HG02938 (cell line): ENCODE measurements around the gene ARID4B.
"Not testable (repeated sequence)": the region's sequence is repeated elsewhere in the genome, so short reads cannot be mapped to it uniquely, and the experiment has no call there.

Source experiments
- ATAC-seq: cut with Tn5 transposase; IDR thresholded peaks from one replicate; pipeline ENCODE4 v1.9.1; 2021; ENCODE audit warnings: mild to moderate bottlenecking, moderate library complexity; ENCODE audit not compliant: unreplicated experiment

ARID4B gene, protein sequence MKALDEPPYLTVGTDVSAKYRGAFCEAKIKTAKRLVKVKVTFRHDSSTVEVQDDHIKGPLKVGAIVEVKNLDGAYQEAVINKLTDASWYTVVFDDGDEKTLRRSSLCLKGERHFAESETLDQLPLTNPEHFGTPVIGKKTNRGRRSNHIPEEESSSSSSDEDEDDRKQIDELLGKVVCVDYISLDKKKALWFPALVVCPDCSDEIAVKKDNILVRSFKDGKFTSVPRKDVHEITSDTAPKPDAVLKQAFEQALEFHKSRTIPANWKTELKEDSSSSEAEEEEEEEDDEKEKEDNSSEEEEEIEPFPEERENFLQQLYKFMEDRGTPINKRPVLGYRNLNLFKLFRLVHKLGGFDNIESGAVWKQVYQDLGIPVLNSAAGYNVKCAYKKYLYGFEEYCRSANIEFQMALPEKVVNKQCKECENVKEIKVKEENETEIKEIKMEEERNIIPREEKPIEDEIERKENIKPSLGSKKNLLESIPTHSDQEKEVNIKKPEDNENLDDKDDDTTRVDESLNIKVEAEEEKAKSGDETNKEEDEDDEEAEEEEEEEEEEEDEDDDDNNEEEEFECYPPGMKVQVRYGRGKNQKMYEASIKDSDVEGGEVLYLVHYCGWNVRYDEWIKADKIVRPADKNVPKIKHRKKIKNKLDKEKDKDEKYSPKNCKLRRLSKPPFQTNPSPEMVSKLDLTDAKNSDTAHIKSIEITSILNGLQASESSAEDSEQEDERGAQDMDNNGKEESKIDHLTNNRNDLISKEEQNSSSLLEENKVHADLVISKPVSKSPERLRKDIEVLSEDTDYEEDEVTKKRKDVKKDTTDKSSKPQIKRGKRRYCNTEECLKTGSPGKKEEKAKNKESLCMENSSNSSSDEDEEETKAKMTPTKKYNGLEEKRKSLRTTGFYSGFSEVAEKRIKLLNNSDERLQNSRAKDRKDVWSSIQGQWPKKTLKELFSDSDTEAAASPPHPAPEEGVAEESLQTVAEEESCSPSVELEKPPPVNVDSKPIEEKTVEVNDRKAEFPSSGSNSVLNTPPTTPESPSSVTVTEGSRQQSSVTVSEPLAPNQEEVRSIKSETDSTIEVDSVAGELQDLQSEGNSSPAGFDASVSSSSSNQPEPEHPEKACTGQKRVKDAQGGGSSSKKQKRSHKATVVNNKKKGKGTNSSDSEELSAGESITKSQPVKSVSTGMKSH (N-terminal part only)

DNA sequence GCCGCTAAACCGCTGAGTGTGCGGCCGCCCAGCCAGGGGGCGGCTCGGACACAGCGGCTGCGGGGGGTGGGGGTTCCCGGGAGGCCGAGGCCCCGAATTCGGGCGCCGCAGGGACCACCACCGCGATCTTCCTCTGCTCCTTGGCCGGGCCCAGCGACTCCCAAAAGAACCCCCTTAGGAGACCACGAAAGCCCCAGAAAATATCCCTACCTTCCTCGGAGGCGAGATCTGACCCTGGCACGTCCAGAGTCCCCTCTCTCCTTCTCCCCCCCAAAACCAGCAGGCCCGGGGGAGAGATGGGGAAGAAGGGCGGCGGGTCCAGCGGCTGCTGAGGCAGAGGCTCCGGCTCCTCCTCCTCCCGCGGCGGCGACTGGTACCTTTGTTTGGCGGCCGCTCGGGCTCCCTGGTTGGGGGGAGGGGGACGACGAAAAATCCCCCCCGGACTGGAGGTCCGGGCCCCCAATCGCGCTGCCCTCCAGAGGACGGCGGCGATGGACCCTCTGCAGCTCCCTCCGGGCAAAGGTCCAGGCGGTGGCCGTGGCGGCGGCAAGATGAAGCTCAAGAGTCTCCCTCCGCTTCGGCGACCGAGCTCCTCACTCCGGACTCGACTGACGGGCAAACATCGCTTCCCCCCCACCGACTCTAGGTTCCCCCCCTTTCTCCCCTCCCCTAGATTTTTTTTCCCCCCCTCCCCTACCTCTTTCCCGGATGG is at the start of gene ARID4B:
Gene ARID4B, minus strand, starts transcription at position 621 of the 712 bp plus-strand sequence. CDS start 1,260 bp downstream, outside the sequence.
- peak; percentile 1 for ATAC-seq

DNA sequence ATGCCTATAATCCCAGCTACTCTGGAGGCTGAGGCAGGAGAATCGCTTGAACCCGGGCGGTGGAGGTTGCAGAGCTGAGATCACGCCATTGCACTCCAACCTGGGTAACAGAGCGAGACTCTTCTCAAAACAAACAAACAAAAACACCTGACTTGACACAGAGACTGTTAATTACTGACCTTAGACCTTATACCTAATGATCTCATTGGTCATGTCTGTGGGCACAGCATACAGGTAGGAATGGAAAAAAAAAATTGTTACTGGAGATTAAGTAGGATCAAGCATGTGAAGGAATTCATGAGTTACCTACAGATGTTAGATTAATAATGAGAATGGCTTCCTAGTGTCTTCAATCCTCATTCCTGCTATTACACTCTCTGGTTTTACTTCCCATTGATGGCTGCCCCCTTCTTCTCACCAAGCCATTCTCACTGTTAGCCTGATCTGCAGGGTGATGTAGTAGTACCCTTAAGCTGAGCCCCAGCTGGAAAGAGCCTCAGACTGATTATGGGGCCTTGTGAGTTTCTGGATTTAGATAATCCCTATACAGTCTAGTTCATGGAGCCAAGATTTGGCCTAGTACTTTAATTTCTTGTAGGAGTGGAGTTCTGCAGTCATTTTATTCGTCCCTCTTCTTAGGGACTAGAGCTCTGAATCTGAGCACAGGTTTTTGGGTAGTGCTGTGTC is 48.1 kb upstream of the ARID4B start:
- ATAC-seq: no peak

DNA sequence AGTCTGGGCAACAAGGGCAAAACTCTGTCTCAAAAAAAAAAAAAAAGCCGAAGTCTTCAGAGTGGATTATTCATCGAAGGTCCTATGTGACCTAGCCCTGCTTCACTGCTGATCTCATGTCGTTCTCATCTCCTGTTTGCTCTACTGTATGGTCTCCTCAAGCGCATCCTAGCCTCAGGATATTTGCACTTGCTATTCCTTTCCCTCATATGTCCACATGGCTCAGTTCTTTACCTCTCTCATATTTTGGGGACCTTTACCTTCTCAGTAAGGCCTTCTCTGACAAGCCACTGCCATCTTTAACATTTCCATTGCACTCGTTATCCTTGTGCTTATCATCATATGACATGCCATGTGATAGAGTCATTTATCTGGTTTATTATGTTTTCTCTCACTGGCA is 41.8 kb upstream of the ARID4B start:
- ATAC-seq: no peak

DNA sequence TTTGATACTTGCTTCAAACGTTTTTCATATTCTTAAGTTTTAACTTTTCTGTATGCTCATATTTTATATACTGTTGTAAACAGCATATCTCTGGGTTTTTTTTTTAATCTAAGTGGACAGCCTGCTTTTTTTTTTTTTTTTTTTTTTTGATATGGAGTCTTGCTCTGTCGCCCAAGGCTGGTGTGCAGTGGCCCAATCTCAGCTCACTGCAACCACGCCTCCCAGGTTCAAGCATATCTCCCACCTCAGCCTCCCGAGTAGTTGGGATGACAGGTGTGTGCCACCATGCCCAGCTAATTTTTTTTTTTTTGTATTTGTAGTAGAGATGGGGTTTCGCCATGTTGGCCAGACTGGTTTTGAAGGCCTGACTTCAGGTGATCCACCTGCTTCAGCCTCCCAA is 40.4 kb upstream of the ARID4B start:
- ATAC-seq: no peak

DNA sequence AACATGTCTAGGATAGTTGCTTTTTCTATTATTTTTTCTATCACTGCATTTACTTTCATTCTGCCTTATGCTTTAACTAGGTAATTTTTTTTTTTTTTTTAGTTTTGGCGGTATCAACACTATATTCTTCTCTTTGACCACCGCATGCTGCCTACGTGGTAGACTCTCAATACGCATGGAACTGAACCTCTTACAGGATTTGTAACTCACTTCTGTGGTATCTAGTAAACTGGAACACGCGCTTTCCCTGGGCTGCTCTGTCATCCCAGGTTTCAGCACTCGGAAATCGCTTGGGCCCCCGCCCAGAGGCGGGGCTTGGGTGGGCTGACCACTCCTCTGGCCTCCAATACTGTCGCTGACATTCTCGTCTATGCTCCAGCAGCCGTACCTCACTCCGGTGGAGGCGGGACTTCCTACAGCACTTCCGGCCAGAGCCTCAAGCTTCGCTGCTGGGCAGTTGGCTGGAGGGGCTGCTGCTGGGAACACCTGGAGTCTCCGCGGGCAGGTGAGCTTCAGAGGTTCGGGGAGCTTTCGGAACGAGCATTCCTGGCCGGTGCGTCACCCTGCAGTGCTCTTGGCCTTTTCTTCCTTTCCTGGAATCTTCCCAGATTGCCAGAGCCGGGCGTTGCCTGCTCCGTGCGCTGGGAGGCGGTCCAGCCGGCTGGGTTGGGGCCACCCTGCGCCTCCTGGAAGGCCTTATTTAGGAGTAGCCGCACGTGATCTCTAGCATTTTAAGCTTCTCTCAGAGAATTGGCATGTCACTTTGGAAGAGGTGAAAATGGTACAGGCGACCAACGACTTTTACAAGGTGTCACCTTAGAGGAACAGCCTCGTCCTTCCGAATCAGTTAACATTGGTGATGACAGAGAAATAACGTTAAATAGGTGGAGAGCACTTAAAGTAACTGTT is 39.3 kb upstream of the ARID4B start, which contains the start of gene TBCE:
Gene TBCE, plus strand, starts transcription at position 428 of the 909 bp plus-strand sequence. CDS start 12,623 bp downstream, outside the sequence.
- ATAC-seq: peak; percentile 100

DNA sequence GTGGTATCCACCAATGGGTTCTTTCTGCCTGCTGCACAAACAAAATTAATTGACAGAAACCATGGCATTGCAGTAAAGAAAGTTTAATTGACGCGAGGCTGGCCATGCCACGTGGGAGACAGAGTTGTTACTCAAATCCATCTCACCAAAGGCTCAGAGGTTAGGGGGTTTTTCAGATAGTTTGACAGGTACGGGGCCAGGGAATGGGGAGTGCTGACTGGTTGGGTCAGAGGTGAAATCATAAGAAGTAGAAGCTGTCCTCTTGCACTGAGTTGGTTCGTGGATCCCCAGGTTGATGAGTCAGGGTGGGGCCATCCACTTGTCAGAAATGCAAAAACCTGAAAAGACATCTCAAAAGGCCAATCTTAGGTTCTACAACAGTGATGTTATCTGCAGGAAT is 38.3 kb upstream of the ARID4B start:
- ATAC-seq: no peak

DNA sequence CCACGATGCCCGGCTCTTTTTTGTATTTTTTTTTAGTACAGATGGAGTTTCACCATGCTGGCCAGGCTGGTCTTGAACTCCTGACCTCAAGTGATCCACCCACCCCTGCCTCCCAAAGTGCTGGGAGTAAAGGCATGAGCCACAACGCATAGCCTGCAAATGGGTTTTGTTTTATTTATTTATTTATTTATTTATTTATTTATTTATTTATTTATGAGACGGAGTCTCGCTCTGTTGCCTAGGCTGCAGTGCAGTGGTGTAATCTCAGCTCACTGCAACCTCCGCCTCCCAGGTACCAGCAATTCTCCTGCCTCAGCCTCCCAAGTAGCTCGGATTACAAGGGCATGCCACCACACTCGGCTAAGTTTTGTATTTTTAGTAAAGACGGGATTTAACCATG is 36.2 kb upstream of the ARID4B start:
- not testable (repeated sequence) for ATAC-seq

DNA sequence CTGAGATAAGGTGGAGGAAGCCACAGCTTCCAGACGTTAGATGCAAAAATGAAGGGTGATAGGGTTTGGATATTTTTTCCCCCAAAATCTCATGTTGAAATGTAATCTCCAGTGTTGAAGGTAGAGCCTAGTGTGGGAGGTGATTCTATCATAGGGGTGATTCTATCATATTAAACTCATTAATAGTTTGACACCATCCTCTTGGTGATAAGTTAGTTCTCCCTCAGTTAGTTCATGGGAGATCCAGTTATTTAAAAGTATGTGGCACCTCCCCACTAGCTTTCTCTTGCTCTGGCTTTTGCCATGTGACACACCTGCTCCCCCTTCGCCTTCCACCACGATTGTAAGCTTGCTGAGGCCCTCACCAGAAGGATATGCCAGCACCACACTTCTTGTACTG is 30.9 kb upstream of the ARID4B start:
- ATAC-seq: no peak

DNA sequence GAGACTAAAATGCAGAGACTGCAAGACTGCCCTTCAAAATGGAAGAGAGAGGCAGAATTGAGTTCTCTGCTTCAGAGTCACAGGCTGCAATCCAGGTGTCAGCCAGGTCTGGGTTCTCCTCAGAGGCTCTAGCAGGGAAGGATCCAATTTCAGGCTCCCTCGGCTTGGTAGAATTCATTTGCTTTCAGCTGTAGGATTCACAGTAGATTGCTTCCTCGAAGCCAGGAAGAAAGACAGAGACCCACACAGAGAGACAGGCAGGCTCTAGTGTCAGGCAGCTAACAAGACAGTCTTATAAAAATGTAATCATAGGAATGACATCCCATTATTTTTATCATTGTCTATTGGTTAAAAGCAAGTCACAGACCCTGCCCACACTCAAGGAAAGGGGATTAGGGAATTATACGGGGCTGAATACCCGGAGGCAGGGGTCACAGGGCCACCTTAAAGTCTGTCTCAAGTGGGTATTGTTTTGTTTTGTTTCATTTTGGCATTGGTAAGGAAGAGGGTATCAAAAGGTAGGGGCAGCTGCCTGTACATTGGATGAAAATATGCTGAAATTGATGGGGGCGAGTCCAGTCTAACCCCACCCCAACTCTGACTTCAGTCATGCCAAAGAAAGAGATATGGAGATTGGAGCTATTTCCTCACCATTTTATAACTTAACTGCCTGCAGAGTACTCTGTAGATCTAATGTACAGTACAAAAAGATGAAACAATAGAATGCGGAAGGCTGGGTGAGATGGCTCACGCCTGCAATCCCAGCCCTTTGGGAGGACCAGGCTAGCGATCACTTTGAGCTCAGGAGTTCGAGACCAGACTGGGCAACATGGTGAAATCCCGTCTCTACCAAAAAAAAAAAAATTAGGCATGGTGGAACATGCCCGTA is 29.8 kb upstream of the ARID4B start:
- no peak for ATAC-seq

DNA sequence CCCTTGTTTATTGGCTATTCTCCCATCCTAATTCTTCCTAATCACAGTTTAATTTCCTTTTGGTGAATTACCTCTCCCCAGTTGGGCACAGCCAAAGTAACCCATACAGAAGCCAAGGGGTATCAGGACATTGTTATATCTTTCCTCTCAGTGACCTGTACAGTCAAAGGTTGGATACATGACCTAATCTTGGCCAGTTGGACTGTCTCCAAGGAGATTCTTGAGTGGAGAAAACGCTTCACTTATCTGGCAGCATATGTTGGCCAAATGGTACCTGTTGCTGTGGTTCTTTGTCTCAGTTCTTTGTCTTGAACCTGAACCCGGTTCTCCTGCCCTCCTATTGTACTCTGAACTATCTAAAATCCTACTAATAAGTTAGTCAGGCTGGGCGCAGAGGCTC is 23.9 kb upstream of the ARID4B start:
- no peak for ATAC-seq

DNA sequence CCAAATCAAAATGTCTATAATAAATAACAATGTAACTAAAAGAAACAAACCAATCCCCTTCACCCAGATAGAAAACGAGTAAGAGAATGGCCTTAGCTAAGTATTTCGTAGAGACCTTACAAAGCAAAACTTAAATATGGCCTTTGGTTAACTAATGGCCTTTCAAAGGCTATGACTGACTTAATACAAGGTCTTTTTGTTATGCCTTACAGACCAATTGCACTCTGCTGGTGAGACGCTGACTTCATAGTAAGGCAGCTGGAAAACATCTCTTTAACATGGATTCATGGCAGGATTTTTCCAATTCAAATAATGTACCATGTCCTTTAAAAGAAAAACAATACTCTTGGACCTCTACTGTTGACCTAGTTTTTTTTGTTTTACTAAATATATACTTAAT is 23.5 kb upstream of the ARID4B start:
- no peak for ATAC-seq

DNA sequence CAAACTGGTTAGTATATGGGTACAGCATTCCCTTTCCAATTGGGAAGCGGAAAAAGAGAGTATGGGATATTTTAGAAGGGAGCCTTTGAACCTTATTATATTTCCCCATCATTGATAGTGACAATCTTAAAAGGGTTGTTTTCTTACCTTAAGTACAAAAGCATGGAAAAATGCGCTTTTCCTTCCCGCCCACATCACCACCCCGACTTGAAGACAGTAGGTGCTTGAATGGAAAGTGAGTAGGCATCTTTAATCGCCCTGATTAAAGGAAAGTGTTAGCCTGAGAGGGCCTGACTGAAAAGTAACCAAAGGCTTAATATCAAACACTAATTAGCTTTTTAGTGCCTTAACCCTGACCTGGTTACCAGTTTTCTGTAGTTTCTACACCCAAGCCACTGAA is 15.7 kb upstream of the ARID4B start:
- ATAC-seq: no peak

DNA sequence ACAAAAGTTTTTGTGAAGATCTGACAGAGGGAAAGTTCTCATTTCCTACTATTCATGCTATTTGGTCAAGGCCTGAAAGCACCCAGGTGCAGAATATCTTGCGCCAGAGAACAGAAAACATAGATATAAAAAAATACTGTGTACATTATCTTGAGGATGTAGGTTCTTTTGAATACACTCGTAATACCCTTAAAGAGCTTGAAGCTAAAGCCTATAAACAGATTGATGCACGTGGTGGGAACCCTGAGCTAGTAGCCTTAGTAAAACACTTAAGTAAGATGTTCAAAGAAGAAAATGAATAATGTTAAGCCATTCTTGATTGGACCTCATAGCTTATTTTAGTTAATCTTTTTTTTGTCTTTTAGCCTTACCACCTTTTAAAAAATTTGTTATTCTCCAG is 14.5 kb upstream of the ARID4B start:
- ATAC-seq: no peak

DNA sequence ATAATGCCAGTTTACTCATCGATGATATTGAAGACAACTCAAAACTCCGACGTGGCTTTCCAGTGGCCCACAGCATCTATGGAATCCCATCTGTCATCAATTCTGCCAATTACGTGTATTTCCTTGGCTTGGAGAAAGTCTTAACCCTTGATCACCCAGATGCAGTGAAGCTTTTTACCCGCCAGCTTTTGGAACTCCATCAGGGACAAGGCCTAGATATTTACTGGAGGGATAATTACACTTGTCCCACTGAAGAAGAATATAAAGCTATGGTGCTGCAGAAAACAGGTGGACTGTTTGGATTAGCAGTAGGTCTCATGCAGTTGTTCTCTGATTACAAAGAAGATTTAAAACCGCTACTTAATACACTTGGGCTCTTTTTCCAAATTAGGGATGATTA is 14.1 kb upstream of the ARID4B start:
- ATAC-seq: no peak

DNA sequence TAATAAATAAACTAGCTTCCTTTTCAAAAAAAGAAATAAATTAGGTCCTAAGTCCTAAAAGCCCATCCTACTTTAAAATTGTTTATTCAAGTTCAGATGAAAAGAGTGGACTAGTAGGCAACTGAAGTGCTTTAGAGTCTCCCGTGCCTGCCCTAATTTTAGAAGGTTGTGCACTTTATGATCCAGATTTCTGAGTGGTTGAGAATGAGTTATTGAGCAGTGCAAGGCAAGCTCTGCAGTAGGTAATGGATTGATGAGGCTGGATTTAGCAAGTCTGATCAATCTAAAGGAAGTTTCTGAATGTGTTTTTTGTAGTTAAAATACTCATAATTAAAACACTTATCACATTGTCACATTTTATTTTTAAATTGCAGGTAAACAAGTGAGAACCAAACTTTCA is 13.4 kb upstream of the ARID4B start:
- no peak for ATAC-seq

DNA sequence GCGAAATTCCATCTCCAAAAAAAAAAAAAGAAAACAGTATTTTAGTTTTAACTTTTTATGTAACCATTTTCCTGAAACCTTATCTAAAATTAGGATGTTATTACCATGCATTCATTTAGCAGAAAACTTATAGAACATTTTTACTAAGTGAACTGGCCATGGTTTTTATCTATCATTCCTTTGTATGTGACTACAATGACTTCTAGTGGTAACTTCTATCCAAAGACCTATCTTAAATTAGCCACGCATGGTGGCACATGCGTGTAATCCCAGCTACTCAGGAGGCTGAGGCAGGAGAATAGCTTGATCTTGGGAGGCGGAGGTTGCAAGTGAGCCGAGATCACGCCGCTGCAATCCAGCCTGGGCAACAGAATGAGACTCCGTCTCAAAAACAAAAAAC is 11.8 kb upstream of the ARID4B start:
- no peak for ATAC-seq

DNA sequence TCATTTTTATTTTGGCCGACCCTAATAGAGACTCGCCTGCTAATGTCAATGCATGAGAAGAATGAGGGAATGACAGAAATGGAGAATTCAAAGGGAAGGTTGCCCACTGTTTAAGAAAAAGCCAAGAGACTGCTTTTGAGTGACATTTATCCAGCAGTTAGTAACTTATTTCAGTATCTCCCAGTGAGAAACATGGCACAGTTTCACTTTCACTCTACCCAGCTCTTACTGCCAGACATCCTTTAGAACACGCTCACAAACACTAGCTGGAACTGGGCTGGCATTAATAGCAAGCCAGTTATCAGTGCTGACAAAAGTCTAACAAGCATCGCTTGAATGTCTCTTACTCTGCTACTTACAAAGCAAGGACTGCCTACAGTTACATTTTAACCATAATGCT is 8.9 kb upstream of the ARID4B start:
- no peak for ATAC-seq

DNA sequence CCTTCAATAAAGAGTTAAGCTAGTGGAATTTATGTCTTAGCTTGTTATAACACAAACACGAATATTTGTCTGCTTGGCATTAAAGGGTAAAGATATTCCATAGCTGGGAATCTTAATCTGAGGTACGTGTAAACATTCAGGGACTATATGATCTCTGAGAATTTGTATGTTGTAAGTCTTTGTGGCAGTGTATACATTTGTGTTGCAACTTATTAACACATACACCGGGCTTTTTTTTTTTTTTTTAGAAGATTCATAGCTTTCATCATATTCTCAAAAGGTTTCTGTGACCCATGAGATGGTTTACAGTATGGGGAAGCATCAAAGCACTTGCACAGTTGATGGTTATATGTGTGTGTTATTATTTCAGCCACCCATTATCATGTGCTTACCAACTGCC is 3.4 kb upstream of the ARID4B start:
- ATAC-seq: no peak
